ENCODE results near the gene VPS37C. TPM values are rescaled to one million over a fixed set of nuclear protein-coding genes. Genes with fewer than 3 reads are reported as not detected.

Gene VPS37C
- total and polyA plus RNA-seq, 10 of the 15 experiments (the other 5 are each of a cell fraction or from before 2014, with no cell fraction given), result 0.39 to 16.5 (median 7.8) TPM

- TF ChIP-seq ASH2L (IDR thresholded peaks at IDR 0.05; ENCODE audit: borderline replicate concordance, low read depth) (no peak), EP300 (IDR thresholded peaks at IDR 0.05; ENCODE audit: borderline replicate concordance in 1 of 2, control insufficient read depth in 1 of 2, low read depth in 2 of 2, low read length in 2 of 2) (no peak), SMARCA5 (IDR thresholded peaks at IDR 0.05) (no peak), YBX1 (IDR thresholded peaks at IDR 0.05) (no peak), CHD4 (IDR thresholded peaks at IDR 0.05) (no peak), CBX5 (IDR thresholded peaks at IDR 0.05; ENCODE audit: low read depth) (no peak)
These were observed 43.2 kb downstream of the VPS37C start (continued) for GRCh38 chr11:61118004-61118403.

- Histone ChIP-seq H4K20me1 (ENCODE audit: control insufficient read depth, insufficient read depth) (no peaks in the 10 kb centered on the region), H3K4me3 (no peak overlapping the region), H2AFZ (ENCODE audit: control insufficient read depth, low read depth, low read length) (no peak overlapping the region), H3K27me3 (replicated peaks in 1 of 2; ENCODE audit: control insufficient read depth in 2 of 2, insufficient read depth in 2 of 2, low read length in 1 of 2) (no peaks in the 10 kb centered on the region), H3K4me1 (ENCODE audit: control insufficient read depth, insufficient read depth, low read length) (peaks cover 6% of the 10 kb centered on the region), H3K79me2 (ENCODE audit: control insufficient read depth, insufficient read depth, low read length) (no peaks in the 10 kb centered on the region), H3K4me2 (ENCODE audit: control insufficient read depth, insufficient read depth) (no peak overlapping the region), H3K36me3 (ENCODE audit: control insufficient read depth in 2 of 2, insufficient read depth in 2 of 2, low read length in 1 of 2) (no peaks in the 10 kb centered on the region), H3K9ac (ENCODE audit: control insufficient read depth, insufficient read depth, low read length) (no peak overlapping the region), H3K27ac (ENCODE audit: control insufficient read depth, insufficient read depth) (no peak overlapping the region), H3K9me3 (replicated peaks; ENCODE audit: control insufficient read depth, insufficient read depth, low read length) (no peaks in the 10 kb centered on the region)
- ChIA-PET RAD21 (ENCODE audit: unreplicated experiment) (no interaction called here), SMC1A (ENCODE audit: uncharacterized antibody, unreplicated experiment) (interaction anchor here (1.1 kb wide), 1 partner anchor 47 kb away, joined by 3 read pairs; no protein-coding TSS in a partner anchor), POLR2A (no interaction called here), CTCF (interaction anchor here (2.9 kb wide), 1 partner anchor 148 kb away, joined by 9 read pairs; no protein-coding TSS in a partner anchor)
- BruUV-seq (replicated peaks), result no TSS peak
- in situ Hi-C loops (cut with MboI), result no loop called here
- no peak for ATAC-seq
- whole genome bisulfite sequencing (ENCODE audit: insufficient coverage, insufficient replicate concordance, low lambda C conversion rate, missing lambda C conversion rate), result 71% methylated on average over 2 of the region's 2 CpGs
- intact Hi-C loops (cut with micrococcal nuclease; ENCODE audit: unreplicated experiment), result no loop called here
- DNase-seq (ENCODE audit: low read depth, low spot score), result no peak
- FAIRE-seq, result no peak
- TF ChIP-seq SUPT20H (IDR thresholded peaks at IDR 0.05; ENCODE audit: borderline replicate concordance, control insufficient read depth, low read depth, low read length), result no peak
- TF ChIP-seq PAX5 (IDR thresholded peaks at IDR 0.05; ENCODE audit: borderline replicate concordance, low read depth, low read length), result no peak
- TF ChIP-seq IKZF1 (conservative IDR thresholded peaks at IDR 0.05), result no peak
- no peak for TF ChIP-seq RCOR1 (conservative IDR thresholded peaks at IDR 0.05; ENCODE audit: low read depth, low read length)
- no peak for TF ChIP-seq CTCF (IDR thresholded peaks at IDR 0.05 in 2 of 3, conservative IDR thresholded peaks at IDR 0.05 in 1 of 3; ENCODE audit: control insufficient read depth in 2 of 3, extremely low read depth in 1 of 3, insufficient read depth in 1 of 3, low read depth in 3 of 3, low read length in 3 of 3)
- TF ChIP-seq ZNF207 (IDR thresholded peaks at IDR 0.05; ENCODE audit: borderline replicate concordance), result no peak
- TF ChIP-seq POLR2AphosphoS2 (IDR thresholded peaks at IDR 0.05; ENCODE audit: low read depth, low read length), result no peak
These were observed 44.1 kb downstream of the VPS37C start for GRCh38 chr11:61117168-61117520.

Data from GM12878 (cell line).